BE2C (cell line): ENCODE measurements around the gene BCAR3.

Experiments
- DNase-seq: peaks from one replicate; pipeline ENCODE4 v3.0.0-alpha.2; 2020
- H3K27me3 ChIP-seq: fragments of 250-450 bp; sonication (Bioruptor Pico); 2 replicates; pipeline ENCODE4 v1.5.1; 2020; ENCODE audit warnings: mild to moderate bottlenecking
- H3K36me3 ChIP-seq: fragments of 250-450 bp; sonication (Bioruptor Pico); 2 replicates; pipeline ENCODE4 v1.5.1; 2020; ENCODE audit warnings: mild to moderate bottlenecking
- H3K4me1 ChIP-seq: fragments of 250-450 bp; sonication (Bioruptor Pico); 2 replicates; pipeline ENCODE4 v1.5.1; 2020
- H3K4me3 ChIP-seq: 2 replicates; pipeline ENCODE4 v1.5.1; 2011; ENCODE audit warnings: low read depth, low read length
- H3K9me3 ChIP-seq: fragments of 250-450 bp; sonication (Bioruptor Pico); 2 replicates; pipeline ENCODE4 v1.5.1; 2020
- CTCF ChIP-seq: IDR thresholded peaks from 2 replicates; pipeline ENCODE4 v1.5.1; 2012; ENCODE audit warnings: mild to moderate bottlenecking, low read depth, low read length

The BCAR3 gene

GRCh38 chr1:93672069-93672468, 9.6 kb downstream of the BCAR3 start:
- no peaks in the 10 kb centered on the region for H3K9me3 ChIP-seq
- H3K27me3 ChIP-seq, result no peaks in the 10 kb centered on the region
- DNase-seq, result no peak
- H3K36me3 ChIP-seq, result peaks cover 28% of the 10 kb centered on the region
- no peak for TF ChIP-seq CTCF
- peaks cover 40% of the 10 kb centered on the region for H3K4me1 ChIP-seq
- H3K4me3 ChIP-seq, result no peak overlapping the region

- DNase-seq, result no peak
- Histone ChIP-seq H3K4me1 (peaks cover 43% of the 10 kb centered on the region), H3K27me3 (no peaks in the 10 kb centered on the region), H3K9me3 (no peaks in the 10 kb centered on the region), H3K36me3 (peaks cover 36% of the 10 kb centered on the region), H3K4me3 (no peak overlapping the region)
- no peak for TF ChIP-seq CTCF
Measured at GRCh38 chr1:93671099-93671621, 10.5 kb downstream of the BCAR3 start.

GRCh38 chr1:93670141-93670540, 11.5 kb downstream of the BCAR3 start:
- peaks cover 44% of the 10 kb centered on the region for H3K4me1 ChIP-seq
- H3K4me3 ChIP-seq, result no peak overlapping the region
- peaks cover 36% of the 10 kb centered on the region for H3K36me3 ChIP-seq
- TF ChIP-seq CTCF, result no peak
- H3K27me3 ChIP-seq, result no peaks in the 10 kb centered on the region
- no peaks in the 10 kb centered on the region for H3K9me3 ChIP-seq
- DNase-seq, result no peak

DNA sequence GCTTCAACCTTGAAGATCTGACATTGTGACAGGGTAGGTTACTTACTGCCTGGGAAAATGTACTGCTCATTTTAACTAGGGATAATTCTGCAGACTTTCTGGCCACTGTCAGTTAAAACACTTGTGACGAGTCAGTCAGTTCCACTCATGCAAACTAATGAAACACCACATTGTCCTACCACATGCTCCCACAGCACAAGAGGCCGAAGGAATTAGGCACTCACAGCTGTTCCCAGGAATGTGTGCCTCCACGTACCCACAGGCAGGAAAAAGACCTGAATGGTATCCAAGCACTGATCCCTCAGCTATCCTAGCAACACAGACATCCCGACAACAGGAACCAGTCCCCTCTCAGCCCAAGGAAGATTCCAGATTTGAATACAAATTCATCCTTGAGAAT, 12.3 kb downstream of the BCAR3 start:
- H3K27me3 ChIP-seq, result no peaks in the 10 kb centered on the region
- no peak for TF ChIP-seq CTCF
- no peaks in the 10 kb centered on the region for H3K9me3 ChIP-seq
- peaks cover 33% of the 10 kb centered on the region for H3K36me3 ChIP-seq
- peaks cover 40% of the 10 kb centered on the region for H3K4me1 ChIP-seq
- no peak for DNase-seq
- H3K4me3 ChIP-seq, result no peak overlapping the region

GRCh38 chr1:93668951-93669350, 12.7 kb downstream of the BCAR3 start:
- DNase-seq, result no peak
- no peak for TF ChIP-seq CTCF
- Histone ChIP-seq H3K27me3 (no peaks in the 10 kb centered on the region), H3K4me1 (peaks cover 38% of the 10 kb centered on the region), H3K9me3 (no peaks in the 10 kb centered on the region), H3K36me3 (peaks cover 29% of the 10 kb centered on the region), H3K4me3 (no peak overlapping the region)

- DNase-seq, result no peak
- no peak overlapping the region for H3K4me3 ChIP-seq
- peaks cover 42% of the 10 kb centered on the region for H3K4me1 ChIP-seq
- no peak for TF ChIP-seq CTCF
- H3K36me3 ChIP-seq, result peaks cover 35% of the 10 kb centered on the region
- H3K27me3 ChIP-seq, result no peaks in the 10 kb centered on the region
- no peaks in the 10 kb centered on the region for H3K9me3 ChIP-seq
Measured at GRCh38 chr1:93668121-93668520, 13.5 kb downstream of the BCAR3 start.
